HepG2 (cell line): ENCODE data around the gene CLCN2. TPM values are rescaled to one million over a fixed set of nuclear protein-coding genes. Genes with fewer than 3 reads are reported as not detected.
A peak's percentile ranks its signal among the peaks of the same experiment; 100 is the strongest.

ENCODE experiments used
- ARHGAP35 ChIP-seq: sonication (generic); formaldehyde crosslinking; IDR thresholded peaks from 2 replicates; pipeline ENCODE4 v1.9.0; 2022; ENCODE audit warnings: mild to moderate bottlenecking, inconsistent platforms, moderate library complexity, missing genetic modification reagents, borderline replicate concordance
- ATF7-NPFF ChIP-seq: sonication (generic); formaldehyde crosslinking; IDR thresholded peaks from 2 replicates; pipeline ENCODE4 v1.8.1; 2023; ENCODE audit warnings: mild to moderate bottlenecking, low read depth, missing genetic modification reagents, moderate library complexity
- BRD4 ChIP-seq: sonication (generic); formaldehyde crosslinking; IDR thresholded peaks from 2 replicates; pipeline ENCODE4 v1.4.0; 2020; ENCODE audit warnings: missing genetic modification reagents
- FUBP1 ChIP-seq: sonication (generic); formaldehyde crosslinking; IDR thresholded peaks from 2 replicates; pipeline ENCODE4 v1.5.1; 2020; ENCODE audit warnings: missing genetic modification reagents, mild to moderate bottlenecking, borderline replicate concordance
- KDM5A ChIP-seq: fragments of 200-600 bp; sonication (generic); IDR thresholded peaks from 2 replicates; pipeline ENCODE4 v1.7.0; 2018; ENCODE audit warnings: antibody characterized with exemption, mild to moderate bottlenecking, low read length, borderline replicate concordance
- MLXIP ChIP-seq: sonication (generic); formaldehyde crosslinking; IDR thresholded peaks from 2 replicates; pipeline ENCODE4 v1.9.0; 2021; ENCODE audit warnings: missing genetic modification reagents, borderline replicate concordance
- MTF1 ChIP-seq: sonication (generic); formaldehyde crosslinking; IDR thresholded peaks from 2 replicates; pipeline ENCODE4 v1.5.0; 2020; ENCODE audit warnings: missing genetic modification reagents
- PITX1 ChIP-seq: sonication (generic); formaldehyde crosslinking; IDR thresholded peaks from 2 replicates; pipeline ENCODE4 v1.5.1; 2020; ENCODE audit warnings: mild to moderate bottlenecking, missing genetic modification reagents
- YY1 ChIP-seq: IDR thresholded peaks from 2 replicates; pipeline ENCODE4 v1.6.1; 2011; ENCODE audit warnings: low read length, low read depth, moderate library complexity, mild to moderate bottlenecking; ENCODE audit not compliant: insufficient read depth, insufficient replicate concordance
- ZKSCAN5 ChIP-seq: sonication (generic); formaldehyde crosslinking; IDR thresholded peaks from 2 replicates; pipeline ENCODE4 v1.5.1; 2020; ENCODE audit warnings: mild to moderate bottlenecking, missing genetic modification reagents
- ZNF232 ChIP-seq: sonication (generic); formaldehyde crosslinking; IDR thresholded peaks from 2 replicates; pipeline ENCODE4 v1.4.0; 2020; ENCODE audit warnings: missing genetic modification reagents, borderline replicate concordance
- ZNF235 ChIP-seq: sonication (generic); formaldehyde crosslinking; IDR thresholded peaks from 2 replicates; pipeline ENCODE4 v1.8.1; 2023; ENCODE audit warnings: mild to moderate bottlenecking, missing genetic modification reagents, borderline replicate concordance
- ZNF709 ChIP-seq: sonication (generic); formaldehyde crosslinking; IDR thresholded peaks from 2 replicates; pipeline ENCODE4 v1.5.0; 2020; ENCODE audit warnings: mild to moderate bottlenecking, missing genetic modification reagents
- polyA plus RNA-seq, 8 experiments: library from polyadenylated mRNA; depleted of rRNA in 3 of 8; stranded (reverse) in 7 of 8; unstranded in 1 of 8; fragments of >200 nt; fragmentation: Illumina TruSeq in 4 of 8; extraction: Trizol in 4 of 8; gene quantifications; 2 replicates each; pipeline versions ENCODE4 v1.2.1 to v1.2.3, GENCODE V29; 2011 to 2016; ENCODE audit warnings: low read depth in 4 of 8, missing spikeins in 1 of 8, mixed read lengths in 1 of 8; ENCODE audit not compliant: insufficient read depth in 1 of 8
- total RNA-seq, 5 experiments: library from RNA; depleted of rRNA; stranded (reverse); fragments of >200 nt; fragmentation: Illumina TruSeq; extraction: Trizol; gene quantifications; 2 replicates each; pipeline ENCODE4 v1.2.3, GENCODE V29; 2016; ENCODE audit warnings: low read depth in 1 of 5
- TF ChIP-seq, protein P1 (sequence below): sonication (generic); formaldehyde crosslinking; IDR thresholded peaks from 2 replicates; pipeline ENCODE4 v1.5.0; 2020; ENCODE audit warnings: missing genetic modification reagents
- TF ChIP-seq, protein P2 (sequence below): sonication (generic); formaldehyde crosslinking; IDR thresholded peaks from 2 replicates; pipeline ENCODE4 v1.5.0; 2020; ENCODE audit warnings: missing genetic modification reagents

Gene CLCN2
- total and polyA plus RNA-seq, 2 of the 13 experiments (the other 11 are each of a cell fraction or from before 2014, with no cell fraction given), result 11.4 to 13.5 TPM

DNA sequence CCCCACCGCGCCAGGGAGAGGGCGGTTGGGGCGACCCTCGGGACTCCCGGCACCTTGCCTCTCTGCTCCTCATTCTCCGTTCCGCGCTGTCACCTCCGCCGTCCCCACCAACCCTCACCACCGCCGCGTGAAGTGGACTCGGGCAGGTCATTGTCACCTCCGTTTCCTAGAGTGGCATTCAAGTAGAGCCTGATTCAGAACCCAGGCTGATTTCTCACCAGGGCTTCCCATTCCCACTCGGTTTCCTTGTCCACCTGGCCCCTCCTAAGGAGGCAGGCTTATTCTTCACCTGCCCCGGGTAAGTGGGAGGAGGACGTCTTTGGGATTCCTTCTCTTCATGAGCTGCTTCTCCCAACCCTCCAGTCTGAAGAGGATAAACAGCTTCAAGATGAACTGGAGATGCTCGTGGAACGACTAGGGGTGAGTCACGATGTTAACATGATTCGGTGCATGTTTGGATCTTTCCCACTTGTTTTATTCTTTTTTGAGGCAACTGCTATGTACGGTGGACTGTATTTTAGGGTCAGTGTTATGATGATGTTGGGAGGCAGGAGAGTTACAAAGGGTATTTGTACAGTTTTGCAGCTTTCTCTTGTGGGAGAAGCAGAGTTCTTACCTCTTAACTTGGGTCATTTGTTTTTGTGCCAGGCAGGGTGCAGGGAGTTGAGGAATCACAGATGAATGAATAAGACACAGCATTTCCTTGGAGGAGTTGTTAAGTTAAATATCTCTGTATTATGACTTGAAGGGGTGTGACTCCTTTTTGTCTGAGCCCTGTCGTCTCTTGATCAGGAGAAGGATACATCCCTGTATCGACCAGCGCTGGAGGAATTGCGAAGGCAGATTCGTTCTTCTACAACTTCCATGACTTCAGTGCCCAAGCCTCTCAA is 61.7 kb downstream of the CLCN2 start (continued):
- TF ChIP-seq ZNF232 (CRISPR knock-in tag) (no peak), PITX1 (CRISPR knock-in tag) (no peak), KDM5A (peak; percentile 60), ARHGAP35 (CRISPR knock-in tag) (0 out of 2 replicates have a peak, but pooled peaks have one; percentile 8), MTF1 (CRISPR knock-in tag) (no peak), MLXIP (CRISPR knock-in tag) (no peak), YY1 (no peak), FUBP1 (no peak), BRD4 (CRISPR knock-in tag) (no peak), ZNF709 (CRISPR knock-in tag) (0 out of 2 replicates have a peak, but pooled peaks have one; percentile 13), ZKSCAN5 (CRISPR knock-in tag) (peak; percentile 79; the same call in 1 of the 2 replicates), ZNF235 (CRISPR knock-in tag) (no peak), ATF7-NPFF (no peak)
- TF ChIP-seq, protein P1, sequence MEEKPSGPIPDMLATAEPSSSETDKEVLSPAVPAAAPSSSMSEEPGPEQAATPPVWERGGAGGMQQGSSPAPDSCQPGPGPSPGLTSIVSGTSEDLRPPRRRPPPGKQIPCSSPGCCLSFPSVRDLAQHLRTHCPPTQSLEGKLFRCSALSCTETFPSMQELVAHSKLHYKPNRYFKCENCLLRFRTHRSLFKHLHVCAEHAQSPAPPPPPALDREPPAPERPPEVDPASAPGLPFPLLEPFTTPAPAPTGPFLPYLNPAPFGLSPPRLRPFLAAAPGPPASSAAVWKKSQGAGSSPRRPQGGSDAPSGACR, result no peak
- TF ChIP-seq, protein P2, sequence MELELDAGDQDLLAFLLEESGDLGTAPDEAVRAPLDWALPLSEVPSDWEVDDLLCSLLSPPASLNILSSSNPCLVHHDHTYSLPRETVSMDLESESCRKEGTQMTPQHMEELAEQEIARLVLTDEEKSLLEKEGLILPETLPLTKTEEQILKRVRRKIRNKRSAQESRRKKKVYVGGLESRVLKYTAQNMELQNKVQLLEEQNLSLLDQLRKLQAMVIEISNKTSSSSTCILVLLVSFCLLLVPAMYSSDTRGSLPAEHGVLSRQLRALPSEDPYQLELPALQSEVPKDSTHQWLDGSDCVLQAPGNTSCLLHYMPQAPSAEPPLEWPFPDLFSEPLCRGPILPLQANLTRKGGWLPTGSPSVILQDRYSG, result no peak
